ENCODE data around the gene EVX2.

DNA sequence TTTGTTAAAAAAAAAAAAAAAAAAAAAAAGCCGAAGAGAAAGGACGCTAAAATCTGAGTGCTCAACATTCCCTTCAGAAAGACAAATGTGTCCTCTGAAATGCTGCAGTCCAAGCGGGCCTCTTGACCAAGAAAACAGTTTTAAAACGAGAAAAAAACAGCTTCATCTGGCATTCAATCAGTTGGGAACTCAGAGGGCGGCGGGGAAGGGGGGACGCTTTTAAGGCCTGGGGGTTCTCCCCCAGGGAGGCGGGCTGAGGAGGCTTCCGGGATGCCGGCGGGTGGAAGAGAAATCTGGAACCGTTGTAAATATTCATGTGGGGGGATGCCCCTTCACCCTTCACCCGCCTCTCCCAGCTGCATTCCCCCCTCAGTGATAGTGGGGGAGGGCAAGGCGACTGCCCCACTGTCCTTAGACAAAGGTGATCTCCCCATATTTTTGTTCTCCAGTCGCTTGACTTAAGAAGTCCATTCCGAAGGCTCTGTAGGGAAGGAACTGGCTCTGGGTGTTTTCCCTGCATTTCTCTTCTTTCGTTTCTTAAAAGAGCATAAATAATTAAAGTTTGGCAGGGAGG lies 20.1 kb upstream of the EVX2 start:
- TF ChIP-seq, protein P1, sequence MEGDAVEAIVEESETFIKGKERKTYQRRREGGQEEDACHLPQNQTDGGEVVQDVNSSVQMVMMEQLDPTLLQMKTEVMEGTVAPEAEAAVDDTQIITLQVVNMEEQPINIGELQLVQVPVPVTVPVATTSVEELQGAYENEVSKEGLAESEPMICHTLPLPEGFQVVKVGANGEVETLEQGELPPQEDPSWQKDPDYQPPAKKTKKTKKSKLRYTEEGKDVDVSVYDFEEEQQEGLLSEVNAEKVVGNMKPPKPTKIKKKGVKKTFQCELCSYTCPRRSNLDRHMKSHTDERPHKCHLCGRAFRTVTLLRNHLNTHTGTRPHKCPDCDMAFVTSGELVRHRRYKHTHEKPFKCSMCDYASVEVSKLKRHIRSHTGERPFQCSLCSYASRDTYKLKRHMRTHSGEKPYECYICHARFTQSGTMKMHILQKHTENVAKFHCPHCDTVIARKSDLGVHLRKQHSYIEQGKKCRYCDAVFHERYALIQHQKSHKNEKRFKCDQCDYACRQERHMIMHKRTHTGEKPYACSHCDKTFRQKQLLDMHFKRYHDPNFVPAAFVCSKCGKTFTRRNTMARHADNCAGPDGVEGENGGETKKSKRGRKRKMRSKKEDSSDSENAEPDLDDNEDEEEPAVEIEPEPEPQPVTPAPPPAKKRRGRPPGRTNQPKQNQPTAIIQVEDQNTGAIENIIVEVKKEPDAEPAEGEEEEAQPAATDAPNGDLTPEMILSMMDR (IDR thresholded peaks at IDR 0.05) = no peak
- no peak for TF ChIP-seq EZH2 (IDR thresholded peaks at IDR 0.05)
- no peak for TF ChIP-seq EZH2phosphoT487 (IDR thresholded peaks at IDR 0.05)

Data from neural progenitor cell (in vitro differentiated cells).